ENCODE data around the gene RAD51D. TPM values are rescaled to one million over a fixed set of nuclear protein-coding genes. Genes with fewer than 3 reads are reported as not detected.

The RAD51D gene
- 3.7 TPM for total RNA-seq

- Histone ChIP-seq H3K27ac (ENCODE audit: low read depth, low read length) (peak within 1 kb of the TSS; percentile 36), H3K4me1 (ENCODE audit: control insufficient read depth in 3 of 3, insufficient read depth in 3 of 3, low read length in 3 of 3) (peaks cover 11 to 14% (median 13%) of the 10 kb centered on the region in 3 donors)
Observed at GRCh38 chr17:35119370-35120165, at the start of gene RAD51D. RAD51D (minus strand) TSS chr17:35119860; CDS start chr17:35119613, 247 bp downstream.

DNA sequence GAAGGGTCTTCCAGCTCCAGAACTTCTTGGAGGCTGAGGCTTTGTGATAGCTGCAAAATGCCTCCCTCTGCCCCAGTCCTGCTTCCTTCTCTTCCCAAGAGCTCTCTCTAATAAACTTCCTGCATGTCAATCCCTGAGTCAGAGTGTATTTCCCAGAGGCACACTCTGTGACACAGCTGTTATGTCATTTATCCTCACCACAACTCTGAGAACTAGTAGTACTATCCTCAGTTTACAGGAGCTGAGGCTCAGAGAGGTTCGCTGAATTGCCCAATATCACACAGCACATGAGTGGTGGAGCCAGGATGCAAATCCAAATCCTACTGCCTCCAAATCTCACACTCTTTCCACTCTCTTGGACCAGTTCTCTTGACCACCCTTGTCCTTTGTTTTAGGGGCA, 48.0 kb upstream of the RAD51D start:
- no peak overlapping the region for H3K27ac ChIP-seq (ENCODE audit: low read depth, low read length)
- no peaks in the 10 kb centered on the region for H3K4me1 ChIP-seq (ENCODE audit: control insufficient read depth in 3 of 3, insufficient read depth in 3 of 3, low read length in 3 of 3)
- H3K9ac ChIP-seq (ENCODE audit: low read depth in 1 of 3, low read length in 3 of 3), result no peak overlapping the region
- no peaks in the 10 kb centered on the region for H3K9me3 ChIP-seq (ENCODE audit: control insufficient read depth in 3 of 3, low read length in 3 of 3)
- H3K36me3 ChIP-seq (ENCODE audit: control insufficient read depth in 3 of 3, insufficient read depth in 3 of 3, low read length in 3 of 3), result peaks cover 51 to 69% (median 65%) of the 10 kb centered on the region in 3 donors
- H3K4me3 ChIP-seq (ENCODE audit: low read length in 3 of 3), result no peak overlapping the region
- H3K27me3 ChIP-seq (ENCODE audit: control insufficient read depth in 3 of 3, insufficient read depth in 3 of 3, low read length in 3 of 3), result no peaks in the 10 kb centered on the region

More at GRCh38 chr17:35119370-35120165, at the start of gene RAD51D:
- Histone ChIP-seq H3K27me3 (ENCODE audit: control insufficient read depth in 3 of 3, insufficient read depth in 3 of 3, low read length in 3 of 3) (no peaks in the 10 kb centered on the region), H3K9ac (ENCODE audit: low read depth in 1 of 3, low read length in 3 of 3) (peak within 1 kb of the TSS; percentile 79 to 90 (median 89)), H3K9me3 (ENCODE audit: control insufficient read depth in 3 of 3, low read length in 3 of 3) (no peaks in the 10 kb centered on the region), H3K4me3 (ENCODE audit: low read length in 3 of 3) (peak within 1 kb of the TSS; percentile 80 to 94 (median 83)), H3K36me3 (ENCODE audit: control insufficient read depth in 3 of 3, insufficient read depth in 3 of 3, low read length in 3 of 3) (peaks cover 0 to 3% (median 0%) of the 10 kb centered on the region in 3 donors)

DNA sequence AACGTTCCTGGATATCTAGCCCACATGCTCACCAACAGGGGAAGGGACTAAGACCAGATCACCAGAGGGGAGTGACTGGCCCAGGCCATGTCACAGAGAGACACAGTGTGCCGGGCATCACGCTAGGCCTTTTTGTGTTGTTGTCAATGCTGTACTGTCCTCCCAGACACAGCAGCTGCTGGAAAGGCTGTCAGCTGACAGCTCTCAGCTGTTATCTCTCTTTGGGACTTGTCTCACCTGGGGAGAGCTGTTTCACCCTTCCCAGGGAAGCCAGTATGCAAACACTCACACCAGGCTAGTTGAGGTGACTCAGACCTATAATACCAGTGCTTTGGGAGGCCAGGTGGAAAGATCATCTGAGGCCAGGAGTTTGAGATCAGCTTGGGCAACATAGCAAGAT, 47.4 kb upstream of the RAD51D start:
- no peak overlapping the region for H3K27ac ChIP-seq (ENCODE audit: low read depth, low read length)
- no peaks in the 10 kb centered on the region for H3K4me1 ChIP-seq (ENCODE audit: control insufficient read depth in 3 of 3, insufficient read depth in 3 of 3, low read length in 3 of 3)
- H3K4me3 ChIP-seq (ENCODE audit: low read length in 3 of 3), result no peak overlapping the region
- H3K27me3 ChIP-seq (ENCODE audit: control insufficient read depth in 3 of 3, insufficient read depth in 3 of 3, low read length in 3 of 3), result no peaks in the 10 kb centered on the region
- peaks cover 46 to 67% (median 64%) of the 10 kb centered on the region in 3 donors for H3K36me3 ChIP-seq (ENCODE audit: control insufficient read depth in 3 of 3, insufficient read depth in 3 of 3, low read length in 3 of 3)
- H3K9ac ChIP-seq (ENCODE audit: low read depth in 1 of 3, low read length in 3 of 3), result no peak overlapping the region
- no peaks in the 10 kb centered on the region for H3K9me3 ChIP-seq (ENCODE audit: control insufficient read depth in 3 of 3, low read length in 3 of 3)

DNA sequence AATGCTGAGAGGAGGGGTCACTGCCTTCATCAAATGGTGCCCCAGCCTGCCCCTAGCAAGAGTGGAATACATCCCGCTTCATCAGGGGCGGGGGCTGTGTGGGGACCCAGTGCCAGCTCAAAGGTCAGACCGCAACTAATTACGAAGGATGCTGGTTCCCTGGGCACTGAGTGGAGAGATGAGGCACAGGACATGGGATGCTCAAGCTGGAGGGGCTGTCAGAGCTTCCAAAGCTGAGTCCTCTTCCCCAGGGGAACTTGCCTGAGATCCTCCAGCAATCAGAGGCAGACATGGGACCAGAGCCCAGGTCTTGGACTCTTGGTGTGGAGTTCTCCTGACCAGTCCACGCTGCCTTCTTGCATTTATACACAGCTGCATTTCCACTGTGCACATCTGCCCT, 46.9 kb upstream of the RAD51D start:
- Histone ChIP-seq H3K27ac (ENCODE audit: low read depth, low read length) (no peak overlapping the region), H3K27me3 (ENCODE audit: control insufficient read depth in 3 of 3, insufficient read depth in 3 of 3, low read length in 3 of 3) (no peaks in the 10 kb centered on the region), H3K36me3 (ENCODE audit: control insufficient read depth in 3 of 3, insufficient read depth in 3 of 3, low read length in 3 of 3) (peaks cover 45 to 71% (median 69%) of the 10 kb centered on the region in 3 donors), H3K4me3 (ENCODE audit: low read length in 3 of 3) (no peak overlapping the region), H3K9ac (ENCODE audit: low read depth in 1 of 3, low read length in 3 of 3) (no peak overlapping the region), H3K4me1 (ENCODE audit: control insufficient read depth in 3 of 3, insufficient read depth in 3 of 3, low read length in 3 of 3) (no peaks in the 10 kb centered on the region), H3K9me3 (ENCODE audit: control insufficient read depth in 3 of 3, low read length in 3 of 3) (no peaks in the 10 kb centered on the region)

- no peaks in the 10 kb centered on the region for H3K4me1 ChIP-seq (ENCODE audit: control insufficient read depth in 3 of 3, insufficient read depth in 3 of 3, low read length in 3 of 3)
- no peaks in the 10 kb centered on the region for H3K9me3 ChIP-seq (ENCODE audit: control insufficient read depth in 3 of 3, low read length in 3 of 3)
- H3K27ac ChIP-seq (ENCODE audit: low read depth, low read length), result no peak overlapping the region
- peaks cover 49 to 77% (median 70%) of the 10 kb centered on the region in 3 donors for H3K36me3 ChIP-seq (ENCODE audit: control insufficient read depth in 3 of 3, insufficient read depth in 3 of 3, low read length in 3 of 3)
- H3K4me3 ChIP-seq (ENCODE audit: low read length in 3 of 3), result no peak overlapping the region
- H3K27me3 ChIP-seq (ENCODE audit: control insufficient read depth in 3 of 3, insufficient read depth in 3 of 3, low read length in 3 of 3), result no peaks in the 10 kb centered on the region
- H3K9ac ChIP-seq (ENCODE audit: low read depth in 1 of 3, low read length in 3 of 3), result no peak overlapping the region
Observed at GRCh38 chr17:35164716-35165115, 45.1 kb upstream of the RAD51D start.

- no peak overlapping the region for H3K27ac ChIP-seq (ENCODE audit: low read depth, low read length)
- H3K9me3 ChIP-seq (ENCODE audit: control insufficient read depth in 3 of 3, low read length in 3 of 3), result no peaks in the 10 kb centered on the region
- no peak overlapping the region for H3K9ac ChIP-seq (ENCODE audit: low read depth in 1 of 3, low read length in 3 of 3)
- H3K27me3 ChIP-seq (ENCODE audit: control insufficient read depth in 3 of 3, insufficient read depth in 3 of 3, low read length in 3 of 3), result no peaks in the 10 kb centered on the region
- no peak overlapping the region for H3K4me3 ChIP-seq (ENCODE audit: low read length in 3 of 3)
- peaks cover 53 to 80% (median 74%) of the 10 kb centered on the region in 3 donors for H3K36me3 ChIP-seq (ENCODE audit: control insufficient read depth in 3 of 3, insufficient read depth in 3 of 3, low read length in 3 of 3)
- H3K4me1 ChIP-seq (ENCODE audit: control insufficient read depth in 3 of 3, insufficient read depth in 3 of 3, low read length in 3 of 3), result no peaks in the 10 kb centered on the region
Observed at GRCh38 chr17:35163886-35164285, 44.2 kb upstream of the RAD51D start.

DNA sequence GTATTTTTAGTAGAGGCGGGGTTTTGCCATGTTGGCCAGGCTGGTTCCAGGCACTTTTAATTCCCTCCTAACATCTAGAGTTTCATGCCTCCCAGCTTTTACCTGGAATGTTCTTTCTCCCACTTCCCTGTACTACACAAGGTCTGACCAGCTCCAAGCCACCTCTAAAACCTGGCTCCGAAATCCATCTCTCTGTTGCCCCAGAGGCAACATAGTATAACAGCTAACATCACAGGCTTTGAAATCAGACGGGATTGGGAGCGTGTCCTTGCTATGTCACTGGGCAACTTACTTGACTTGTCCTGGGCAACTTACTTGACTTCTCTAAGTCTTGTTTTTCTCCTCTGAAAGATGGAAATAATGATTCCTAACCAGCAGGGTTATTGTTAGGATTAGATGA, 43.1 kb upstream of the RAD51D start:
- H3K9me3 ChIP-seq (ENCODE audit: control insufficient read depth in 3 of 3, low read length in 3 of 3), result no peaks in the 10 kb centered on the region
- H3K27ac ChIP-seq (ENCODE audit: low read depth, low read length), result no peak overlapping the region
- no peaks in the 10 kb centered on the region for H3K4me1 ChIP-seq (ENCODE audit: control insufficient read depth in 3 of 3, insufficient read depth in 3 of 3, low read length in 3 of 3)
- no peak overlapping the region for H3K4me3 ChIP-seq (ENCODE audit: low read length in 3 of 3)
- H3K27me3 ChIP-seq (ENCODE audit: control insufficient read depth in 3 of 3, insufficient read depth in 3 of 3, low read length in 3 of 3), result no peaks in the 10 kb centered on the region
- H3K9ac ChIP-seq (ENCODE audit: low read depth in 1 of 3, low read length in 3 of 3), result no peak overlapping the region
- H3K36me3 ChIP-seq (ENCODE audit: control insufficient read depth in 3 of 3, insufficient read depth in 3 of 3, low read length in 3 of 3), result peaks cover 52 to 81% (median 77%) of the 10 kb centered on the region in 3 donors

DNA sequence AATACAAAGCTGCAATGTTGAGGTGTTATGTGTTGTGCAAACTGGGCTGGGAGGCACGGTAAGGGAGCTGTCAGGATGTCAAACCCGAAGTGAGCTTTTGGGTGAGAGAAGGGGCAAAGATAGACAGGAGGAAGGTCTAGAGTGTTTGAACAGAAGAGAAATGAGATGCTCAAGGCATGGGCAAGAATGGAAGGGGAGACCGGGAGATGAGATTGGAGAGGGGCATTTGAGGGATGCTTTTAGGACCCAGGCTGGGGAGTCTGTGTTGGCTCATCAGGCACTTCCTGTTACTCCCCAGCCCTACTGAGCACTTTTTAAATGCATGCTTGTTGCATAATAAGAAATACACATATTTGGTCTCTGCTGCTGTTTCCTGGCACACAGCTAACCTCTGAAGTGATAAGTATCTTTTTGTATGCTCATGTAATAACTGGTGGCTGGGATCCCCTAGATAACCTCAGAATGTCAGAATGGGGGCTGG, 41.7 kb upstream of the RAD51D start:
- Histone ChIP-seq H3K36me3 (ENCODE audit: control insufficient read depth in 3 of 3, insufficient read depth in 3 of 3, low read length in 3 of 3) (peaks cover 39 to 70% (median 68%) of the 10 kb centered on the region in 3 donors), H3K9me3 (ENCODE audit: control insufficient read depth in 3 of 3, low read length in 3 of 3) (no peaks in the 10 kb centered on the region), H3K27me3 (ENCODE audit: control insufficient read depth in 3 of 3, insufficient read depth in 3 of 3, low read length in 3 of 3) (no peaks in the 10 kb centered on the region), H3K4me3 (ENCODE audit: low read length in 3 of 3) (no peak overlapping the region), H3K9ac (ENCODE audit: low read depth in 1 of 3, low read length in 3 of 3) (no peak overlapping the region), H3K27ac (ENCODE audit: low read depth, low read length) (no peak overlapping the region), H3K4me1 (ENCODE audit: control insufficient read depth in 3 of 3, insufficient read depth in 3 of 3, low read length in 3 of 3) (no peaks in the 10 kb centered on the region)

- no peak overlapping the region for H3K4me3 ChIP-seq (ENCODE audit: low read length in 3 of 3)
- peaks cover 43 to 69% (median 67%) of the 10 kb centered on the region in 3 donors for H3K36me3 ChIP-seq (ENCODE audit: control insufficient read depth in 3 of 3, insufficient read depth in 3 of 3, low read length in 3 of 3)
- no peaks in the 10 kb centered on the region for H3K27me3 ChIP-seq (ENCODE audit: control insufficient read depth in 3 of 3, insufficient read depth in 3 of 3, low read length in 3 of 3)
- no peak overlapping the region for H3K27ac ChIP-seq (ENCODE audit: low read depth, low read length)
- no peak overlapping the region for H3K9ac ChIP-seq (ENCODE audit: low read depth in 1 of 3, low read length in 3 of 3)
- H3K4me1 ChIP-seq (ENCODE audit: control insufficient read depth in 3 of 3, insufficient read depth in 3 of 3, low read length in 3 of 3), result no peaks in the 10 kb centered on the region
- H3K9me3 ChIP-seq (ENCODE audit: control insufficient read depth in 3 of 3, low read length in 3 of 3), result no peaks in the 10 kb centered on the region
Observed at GRCh38 chr17:35160354-35161201, 40.9 kb upstream of the RAD51D start.

Data from skeletal muscle tissue (tissue), 4 donors.